ENCODE measurements around the gene RPS6KA2.

Gene RPS6KA2

DNA sequence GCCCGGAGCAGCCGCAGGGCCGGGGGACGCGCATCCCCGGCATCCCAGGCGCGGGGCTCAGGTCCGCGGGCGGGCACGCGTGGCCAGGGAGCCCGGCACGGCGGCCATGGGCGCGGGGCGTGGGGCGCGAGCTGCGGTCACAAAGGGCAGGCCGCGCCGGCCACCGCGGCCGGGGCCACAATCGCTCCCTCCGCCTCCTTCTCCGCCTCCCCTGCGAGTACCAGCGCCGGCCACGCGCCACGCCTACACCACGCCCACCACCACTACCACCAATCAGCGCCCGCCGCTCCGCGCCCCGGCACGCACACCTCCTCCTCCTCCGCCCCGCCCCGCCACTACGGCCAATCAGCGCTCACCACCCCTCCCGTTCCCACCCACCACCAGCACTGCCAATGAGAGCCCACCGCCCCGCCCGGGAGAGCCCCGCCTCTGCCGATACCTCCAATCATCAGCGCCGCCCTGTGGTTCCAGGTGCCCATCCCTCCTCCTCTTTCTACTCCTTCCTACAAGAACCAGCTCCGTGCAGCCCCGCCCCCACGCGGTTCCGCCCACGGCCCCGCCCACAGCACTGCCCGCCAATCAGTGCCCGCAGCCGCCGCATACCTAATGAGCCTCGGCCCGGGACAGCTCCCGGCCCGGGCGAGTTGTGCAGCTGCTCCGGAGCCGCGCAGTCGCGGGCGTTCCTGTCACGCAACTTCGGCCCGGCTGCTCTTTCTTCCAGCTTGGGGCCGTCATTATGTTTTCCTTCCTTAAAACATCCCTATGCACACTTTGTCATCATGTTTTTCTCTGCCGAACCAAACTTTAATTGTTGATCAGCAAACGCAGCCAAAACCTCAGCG lies at the start of gene RPS6KA2:
Gene RPS6KA2 (minus strand): TSS at position 219 of the 842 bp plus-strand sequence. CDS start 232 bp downstream, outside the sequence.
- Mint-ChIP-seq H3K4me3 (peak within 1 kb of the TSS; percentile 88), H3K27ac (peak within 1 kb of the TSS; percentile 86), H3K4me1 (ENCODE audit: low read depth) (peaks cover 21% of the 10 kb centered on the region), H3K27me3 (peaks cover 62% of the 10 kb centered on the region), H3K9me3 (no peaks in the 10 kb centered on the region), H3K36me3 (ENCODE audit: low read depth) (peaks cover 2% of the 10 kb centered on the region)
- DNase-seq, result peak; percentile 100

DNA sequence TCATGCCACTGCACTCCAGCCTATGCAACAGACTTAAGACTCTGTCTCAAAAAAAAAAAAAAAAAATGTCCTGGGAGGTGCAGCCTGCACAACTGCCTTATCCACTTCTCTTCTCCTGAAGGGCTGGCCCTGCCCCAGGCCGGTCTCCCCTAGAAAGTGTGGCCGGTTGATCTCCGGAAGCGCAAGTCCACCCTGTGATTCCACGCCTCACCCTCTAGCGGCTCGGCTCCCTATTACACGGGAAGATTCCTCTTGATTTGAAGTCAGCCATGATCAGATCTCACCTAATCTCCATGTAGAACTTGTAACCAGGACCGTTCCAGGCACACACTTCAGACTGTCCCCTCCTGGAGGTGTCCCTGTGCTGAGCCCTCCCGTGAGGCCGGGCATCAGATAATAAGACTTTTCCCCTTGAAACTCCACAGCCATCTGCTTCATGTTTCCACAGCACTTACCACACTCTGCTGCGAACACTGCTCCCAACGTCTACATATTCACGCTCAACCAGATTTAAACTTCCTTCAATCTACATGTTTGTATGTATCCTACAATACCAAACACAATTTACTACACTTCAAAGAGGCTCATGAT lies 49.3 kb upstream of the RPS6KA2 start:
- Mint-ChIP-seq H3K4me1 (ENCODE audit: low read depth) (no peaks in the 10 kb centered on the region), H3K27ac (no peak overlapping the region), H3K27me3 (peaks cover 28% of the 10 kb centered on the region), H3K36me3 (ENCODE audit: low read depth) (no peaks in the 10 kb centered on the region), H3K4me3 (no peak overlapping the region), H3K9me3 (no peaks in the 10 kb centered on the region)
- no peak for DNase-seq

DNA sequence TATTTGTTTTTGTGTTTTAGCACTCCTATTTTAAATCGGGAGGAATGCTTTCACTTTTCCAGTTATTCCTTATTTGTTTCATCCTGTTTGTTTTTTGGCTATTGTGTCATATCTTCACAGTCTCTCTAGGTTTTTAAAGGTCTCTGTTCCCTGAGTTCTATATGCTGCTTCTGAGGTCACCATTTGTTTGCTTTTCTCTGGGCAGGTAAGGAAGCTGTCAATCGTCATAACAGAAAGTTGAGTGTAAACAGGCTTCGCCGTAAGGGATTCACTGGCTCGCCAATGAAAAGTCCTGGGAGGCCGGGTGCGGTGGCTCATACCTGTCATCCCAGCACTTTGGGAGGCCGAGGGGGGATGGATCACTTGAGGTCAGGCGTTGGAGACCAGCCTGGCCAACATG lies 48.7 kb upstream of the RPS6KA2 start:
- peaks cover 32% of the 10 kb centered on the region for H3K27me3 Mint-ChIP-seq
- H3K4me1 Mint-ChIP-seq (ENCODE audit: low read depth), result no peaks in the 10 kb centered on the region
- no peak overlapping the region for H3K4me3 Mint-ChIP-seq
- no peaks in the 10 kb centered on the region for H3K9me3 Mint-ChIP-seq
- no peak overlapping the region for H3K27ac Mint-ChIP-seq
- DNase-seq, result no peak
- no peaks in the 10 kb centered on the region for H3K36me3 Mint-ChIP-seq (ENCODE audit: low read depth)

DNA sequence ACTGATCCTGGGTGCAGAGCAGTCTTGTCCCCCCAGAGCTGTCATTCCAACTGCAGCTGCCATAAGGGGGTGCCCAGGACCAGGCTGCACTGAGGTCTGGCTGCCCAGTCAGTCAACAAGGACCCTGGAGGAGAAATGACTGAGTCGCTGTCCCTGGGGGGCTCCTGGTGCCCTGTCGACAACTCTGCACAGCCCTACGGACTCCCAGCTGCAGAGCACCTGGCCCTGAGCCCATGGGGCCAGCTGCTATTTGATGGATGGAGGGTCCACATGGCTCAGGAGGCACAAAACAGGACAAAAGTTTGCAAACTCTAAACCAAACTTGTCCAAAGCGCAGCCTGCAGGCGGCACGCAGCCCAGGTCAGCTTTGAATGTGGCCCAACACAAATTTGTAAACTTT lies 46.3 kb upstream of the RPS6KA2 start:
- H3K27me3 Mint-ChIP-seq, result peaks cover 34% of the 10 kb centered on the region
- no peaks in the 10 kb centered on the region for H3K36me3 Mint-ChIP-seq (ENCODE audit: low read depth)
- no peak for DNase-seq
- H3K4me3 Mint-ChIP-seq, result no peak overlapping the region
- H3K9me3 Mint-ChIP-seq, result no peaks in the 10 kb centered on the region
- H3K4me1 Mint-ChIP-seq (ENCODE audit: low read depth), result no peaks in the 10 kb centered on the region
- no peak overlapping the region for H3K27ac Mint-ChIP-seq

DNA sequence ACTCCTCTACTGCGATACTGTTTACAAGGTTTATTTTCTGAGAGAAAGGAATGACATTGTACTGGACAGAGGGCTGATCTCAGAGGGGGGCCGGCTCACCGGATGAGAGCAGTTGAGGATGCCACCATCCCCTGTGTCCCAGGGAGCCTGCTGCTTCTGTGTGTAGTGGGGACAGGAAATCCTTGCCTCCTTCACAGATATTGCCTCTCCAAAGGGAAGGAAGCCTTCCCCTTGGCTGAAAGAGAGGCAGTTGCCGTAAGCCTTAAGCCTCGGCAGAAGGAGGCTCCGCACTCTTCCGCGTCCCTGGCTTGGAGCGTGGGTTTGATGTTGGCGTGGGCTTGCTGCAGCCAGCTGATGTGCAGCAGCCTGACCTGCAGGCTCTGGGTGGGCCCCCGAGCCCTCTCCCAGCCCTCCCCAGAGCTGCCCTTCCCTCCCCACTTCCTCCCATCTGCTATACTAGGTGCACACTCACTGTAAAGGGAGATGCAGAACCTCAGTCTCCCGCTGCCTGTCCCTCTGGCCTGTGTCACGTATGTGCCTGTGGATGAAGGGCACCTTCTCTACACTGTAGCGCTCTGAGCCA lies 45.7 kb upstream of the RPS6KA2 start:
- no peaks in the 10 kb centered on the region for H3K9me3 Mint-ChIP-seq
- DNase-seq, result no peak
- no peaks in the 10 kb centered on the region for H3K36me3 Mint-ChIP-seq (ENCODE audit: low read depth)

DNA sequence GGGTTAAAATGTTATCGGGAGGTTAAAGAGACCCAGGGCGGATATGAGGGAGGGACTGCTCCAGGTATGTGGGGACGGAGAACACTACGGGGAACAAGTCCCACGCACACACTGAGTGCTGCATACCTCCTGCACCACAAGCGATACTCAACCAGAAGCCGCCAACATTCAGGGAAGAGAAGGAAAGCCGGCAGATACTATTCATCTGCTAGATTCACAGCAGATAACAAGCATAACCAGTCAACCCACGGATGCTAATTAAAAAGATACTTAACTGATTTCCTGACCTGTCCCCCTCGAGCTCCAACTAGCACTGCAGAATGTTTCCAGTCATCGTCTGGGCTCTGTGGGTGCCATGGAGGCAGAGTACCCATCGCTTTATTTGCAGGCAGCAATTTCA lies 45.1 kb upstream of the RPS6KA2 start:
- Mint-ChIP-seq H3K4me3 (no peak overlapping the region), H3K36me3 (ENCODE audit: low read depth) (no peaks in the 10 kb centered on the region), H3K27ac (no peak overlapping the region), H3K27me3 (peaks cover 34% of the 10 kb centered on the region), H3K4me1 (ENCODE audit: low read depth) (no peaks in the 10 kb centered on the region), H3K9me3 (no peaks in the 10 kb centered on the region)
- no peak for DNase-seq

More for the DNA sequence above, 45.7 kb upstream of the RPS6KA2 start:
- no peak overlapping the region for H3K27ac Mint-ChIP-seq
- no peaks in the 10 kb centered on the region for H3K4me1 Mint-ChIP-seq (ENCODE audit: low read depth)
- no peak overlapping the region for H3K4me3 Mint-ChIP-seq
- H3K27me3 Mint-ChIP-seq, result peaks cover 34% of the 10 kb centered on the region

DNA sequence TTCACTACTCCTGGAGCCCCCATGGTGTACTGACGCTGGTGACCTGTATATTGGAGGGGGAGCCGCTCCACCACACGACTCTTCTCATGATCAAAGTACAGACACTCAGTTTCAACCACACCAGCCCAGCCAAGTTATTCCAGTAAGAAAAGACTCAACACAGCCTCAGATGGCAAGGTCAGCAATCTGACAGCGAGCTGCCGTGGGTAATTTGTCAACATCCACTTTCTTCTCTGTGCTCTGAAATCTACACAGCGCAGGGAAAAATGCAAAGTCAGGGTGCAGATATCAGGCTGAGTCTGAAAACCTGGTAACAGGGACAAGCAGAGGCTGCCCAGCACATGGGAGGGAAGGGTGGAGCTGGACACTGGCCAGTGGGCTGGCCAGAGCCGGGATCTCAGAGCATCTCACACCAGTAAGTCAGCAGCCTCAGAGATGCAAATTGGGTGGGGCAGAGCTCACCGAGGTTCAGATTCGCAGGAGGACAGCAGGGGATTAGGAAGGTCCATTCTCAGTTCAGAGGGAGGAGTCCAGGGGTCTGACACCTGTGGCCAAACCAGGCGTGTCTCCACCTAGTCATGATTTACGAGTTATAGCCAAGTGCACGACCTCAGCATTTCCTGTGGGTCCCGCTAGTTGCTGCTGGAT lies 44.5 kb upstream of the RPS6KA2 start:
- no peaks in the 10 kb centered on the region for H3K9me3 Mint-ChIP-seq
- no peak overlapping the region for H3K4me3 Mint-ChIP-seq
- no peak for DNase-seq
- no peaks in the 10 kb centered on the region for H3K4me1 Mint-ChIP-seq (ENCODE audit: low read depth)
- H3K36me3 Mint-ChIP-seq (ENCODE audit: low read depth), result no peaks in the 10 kb centered on the region
- H3K27me3 Mint-ChIP-seq, result peaks cover 34% of the 10 kb centered on the region
- H3K27ac Mint-ChIP-seq, result no peak overlapping the region

DNA sequence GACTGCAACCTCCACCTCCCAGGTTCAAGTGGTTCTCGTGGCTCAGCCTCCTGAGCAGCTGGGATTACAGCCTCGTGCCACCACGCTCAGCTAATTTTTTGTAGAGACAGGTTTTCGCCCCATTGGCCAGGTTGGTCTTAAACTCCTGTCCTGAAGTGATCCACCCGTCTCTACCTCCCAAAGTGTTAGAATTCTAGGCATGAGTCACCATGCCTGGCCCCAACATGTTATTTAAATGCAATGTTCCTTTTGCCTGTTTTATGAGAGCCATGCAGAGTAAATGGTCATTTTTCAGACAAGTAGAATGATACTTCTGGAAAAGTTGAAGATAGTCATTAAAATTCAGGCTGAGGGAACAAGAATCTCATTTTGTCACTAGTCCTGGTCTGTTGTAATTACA lies 43.8 kb upstream of the RPS6KA2 start:
- Mint-ChIP-seq H3K27ac (no peak overlapping the region), H3K4me3 (no peak overlapping the region), H3K36me3 (ENCODE audit: low read depth) (no peaks in the 10 kb centered on the region), H3K9me3 (no peaks in the 10 kb centered on the region), H3K27me3 (peaks cover 34% of the 10 kb centered on the region), H3K4me1 (ENCODE audit: low read depth) (no peaks in the 10 kb centered on the region)
- DNase-seq, result no peak

DNA sequence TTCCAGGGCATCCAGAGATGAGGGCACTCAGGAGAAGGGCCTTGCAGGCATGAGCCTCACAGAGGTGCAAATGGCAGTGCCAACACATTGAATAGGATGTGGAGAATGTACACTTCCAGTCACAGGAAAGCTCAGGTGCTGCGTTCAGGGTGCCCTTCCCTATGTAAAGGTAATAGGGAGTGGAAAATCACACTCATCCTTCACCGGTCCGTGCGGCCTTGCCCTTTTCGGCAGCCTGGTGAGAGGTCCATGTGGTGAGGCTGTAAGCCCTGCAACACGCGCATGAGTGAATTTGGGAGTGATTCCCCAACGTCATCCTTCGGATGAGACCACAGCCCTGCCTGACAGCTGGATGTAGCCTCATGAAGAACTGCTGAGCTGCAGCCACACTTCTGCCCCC lies 43.0 kb upstream of the RPS6KA2 start:
- Mint-ChIP-seq H3K4me3 (no peak overlapping the region), H3K27me3 (peaks cover 34% of the 10 kb centered on the region), H3K9me3 (no peaks in the 10 kb centered on the region), H3K36me3 (ENCODE audit: low read depth) (no peaks in the 10 kb centered on the region), H3K27ac (no peak overlapping the region), H3K4me1 (ENCODE audit: low read depth) (no peaks in the 10 kb centered on the region)
- no peak for DNase-seq

DNA sequence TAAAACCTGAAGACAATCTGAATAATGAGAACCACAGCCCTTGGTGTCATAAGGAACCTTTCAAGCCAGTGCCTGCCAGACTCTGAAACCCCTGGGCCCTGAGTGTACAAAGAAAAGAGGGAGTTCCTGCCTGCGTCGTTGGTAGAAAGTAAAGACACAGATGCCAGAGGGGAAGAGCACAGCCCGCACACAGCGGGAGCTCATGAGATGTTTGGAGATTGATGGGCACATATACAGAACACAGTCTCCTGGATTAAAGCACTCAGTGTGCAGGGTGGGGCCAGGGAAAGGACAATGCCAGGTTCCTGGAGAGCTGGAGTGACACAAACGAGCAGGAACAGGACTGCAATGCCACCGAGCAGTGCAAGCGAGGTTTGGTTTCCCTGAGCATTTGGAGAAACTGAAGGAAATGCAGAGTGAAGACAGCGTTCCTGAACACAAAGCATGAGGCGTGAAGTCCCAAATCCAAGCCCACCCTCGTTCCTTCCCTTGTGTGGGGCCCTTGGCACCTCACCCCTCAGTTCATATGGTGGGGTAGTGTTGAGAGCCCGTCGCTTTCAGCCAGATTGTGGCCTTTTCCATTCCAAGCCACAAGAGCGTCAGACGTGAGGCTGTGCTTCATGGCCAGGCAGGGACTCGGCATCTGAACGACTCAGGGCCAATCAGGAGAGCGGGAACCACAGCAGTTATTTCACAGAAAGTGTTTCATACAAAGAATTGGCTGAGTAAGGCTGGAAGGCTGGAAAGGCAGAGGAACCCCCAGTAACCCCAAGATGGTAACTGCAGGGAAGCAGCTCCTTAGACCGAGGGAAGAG lies 41.0 kb upstream of the RPS6KA2 start:
- no peaks in the 10 kb centered on the region for H3K36me3 Mint-ChIP-seq (ENCODE audit: low read depth)
- no peak overlapping the region for H3K27ac Mint-ChIP-seq
- peaks cover 21% of the 10 kb centered on the region for H3K27me3 Mint-ChIP-seq
- no peaks in the 10 kb centered on the region for H3K4me1 Mint-ChIP-seq (ENCODE audit: low read depth)
- no peak overlapping the region for H3K4me3 Mint-ChIP-seq
- H3K9me3 Mint-ChIP-seq, result no peaks in the 10 kb centered on the region
- DNase-seq, result no peak

DNA sequence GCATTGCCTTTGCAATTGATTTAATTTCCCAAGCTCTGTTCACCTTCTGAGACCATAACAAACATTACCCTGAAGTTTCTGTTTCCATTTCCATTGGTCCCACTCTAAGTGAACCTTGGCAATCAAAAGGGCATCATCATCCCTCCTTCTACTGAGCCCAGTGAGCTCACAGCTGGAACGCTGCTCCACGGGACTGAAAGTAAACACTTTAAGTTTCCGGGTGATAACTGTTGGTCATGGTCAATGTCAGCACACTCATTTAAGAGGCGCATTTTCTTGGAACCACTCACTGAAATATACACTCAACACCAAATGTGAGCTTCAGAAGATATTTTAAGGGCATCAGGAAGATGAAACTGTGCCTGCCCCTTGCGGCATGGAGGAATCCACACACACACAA lies 37.1 kb upstream of the RPS6KA2 start:
- Mint-ChIP-seq H3K9me3 (no peaks in the 10 kb centered on the region), H3K4me3 (no peak overlapping the region), H3K27ac (no peak overlapping the region), H3K36me3 (ENCODE audit: low read depth) (no peaks in the 10 kb centered on the region), H3K27me3 (peaks cover 3% of the 10 kb centered on the region), H3K4me1 (ENCODE audit: low read depth) (no peaks in the 10 kb centered on the region)
- no peak for DNase-seq

DNA sequence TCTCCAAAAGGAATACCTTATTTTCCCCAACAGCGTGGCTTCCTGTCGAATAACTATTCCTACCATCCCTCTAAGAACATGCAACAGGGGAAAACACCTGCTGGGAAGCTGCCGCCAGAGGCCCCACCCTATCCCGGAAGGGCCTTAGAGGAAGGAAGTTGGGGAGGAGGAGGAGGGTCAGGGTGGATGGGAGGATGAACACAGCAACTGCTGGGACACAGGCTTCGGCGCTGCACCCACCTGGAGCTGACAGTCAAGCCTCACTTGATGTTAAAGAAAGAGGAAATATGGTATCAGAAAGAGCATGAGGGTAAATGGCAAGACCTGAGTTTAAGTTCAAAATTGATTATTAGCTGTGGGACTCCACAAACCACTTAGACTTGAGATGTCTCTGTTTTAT lies 36.5 kb upstream of the RPS6KA2 start:
- H3K27me3 Mint-ChIP-seq, result peaks cover 7% of the 10 kb centered on the region
- no peak overlapping the region for H3K27ac Mint-ChIP-seq
- H3K9me3 Mint-ChIP-seq, result no peaks in the 10 kb centered on the region
- no peak for DNase-seq
- no peaks in the 10 kb centered on the region for H3K36me3 Mint-ChIP-seq (ENCODE audit: low read depth)
- no peak overlapping the region for H3K4me3 Mint-ChIP-seq
- no peaks in the 10 kb centered on the region for H3K4me1 Mint-ChIP-seq (ENCODE audit: low read depth)

DNA sequence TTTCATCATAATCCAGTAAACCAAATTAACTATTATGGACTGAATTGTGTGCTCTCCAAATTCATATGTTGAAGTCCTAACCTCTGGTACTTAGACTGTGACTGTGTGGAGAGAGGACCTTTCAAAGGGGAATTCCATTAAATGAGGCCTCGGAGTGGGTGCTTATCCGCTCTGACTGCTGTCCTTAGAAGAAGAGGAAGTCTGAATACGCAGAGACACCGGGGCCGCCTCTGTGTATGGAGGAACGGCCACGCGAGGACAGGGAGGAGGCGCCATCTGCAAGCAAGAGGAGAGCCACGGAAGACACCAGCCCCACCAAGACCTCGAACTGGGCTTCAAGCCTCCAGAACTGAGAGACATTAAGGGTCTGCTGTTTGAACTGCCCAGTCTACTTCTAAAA lies 35.6 kb upstream of the RPS6KA2 start:
- Mint-ChIP-seq H3K4me3 (no peak overlapping the region), H3K4me1 (ENCODE audit: low read depth) (peaks cover under 1% of the 10 kb centered on the region), H3K36me3 (ENCODE audit: low read depth) (no peaks in the 10 kb centered on the region), H3K9me3 (no peaks in the 10 kb centered on the region), H3K27ac (no peak overlapping the region), H3K27me3 (peaks cover 13% of the 10 kb centered on the region)
- no peak for DNase-seq

Data from activated T-cell treated with anti-CD3 and anti-CD28 coated beads, Interleukin-2, amount 50 U/mL, for 24 hours (primary cell).